Immature natural killer cell (primary cell): ENCODE results near the gene BRD9. TPM values are rescaled to one million over a fixed set of nuclear protein-coding genes. Genes with fewer than 3 reads are reported as not detected.

Source experiments
- DNase-seq, 3 donors: peaks; one replicate each; pipeline ENCODE4 v3.0.0; 2022; ENCODE audit warnings: mixed read lengths in 1 of 3
- H3K27ac Mint-ChIP-seq, 6 donors: one replicate each; pipeline ENCODE4 v1.8.0; 2020; ENCODE audit warnings: mixed read lengths in 6 of 6, mild to moderate bottlenecking in 5 of 6, inconsistent platforms in 4 of 6, moderate library complexity in 3 of 6
- H3K27me3 Mint-ChIP-seq, 3 donors: one replicate each; pipeline ENCODE4 v1.8.0; 2020 to 2021; ENCODE audit warnings: low read depth in 3 of 3, mild to moderate bottlenecking in 3 of 3, mixed read lengths in 3 of 3, moderate library complexity in 3 of 3, inconsistent platforms in 1 of 3
- H3K36me3 Mint-ChIP-seq, 3 donors: one replicate each; pipeline ENCODE4 v1.8.0; 2020; ENCODE audit warnings: mixed read lengths in 3 of 3, inconsistent platforms in 2 of 3, mild to moderate bottlenecking in 2 of 3
- H3K4me1 Mint-ChIP-seq, 2 donors: one replicate each; pipeline ENCODE4 v1.8.0; 2020; ENCODE audit warnings: inconsistent platforms in 2 of 2, mild to moderate bottlenecking in 2 of 2, mixed read lengths in 2 of 2, moderate library complexity in 1 of 2
- H3K4me3 Mint-ChIP-seq, 5 donors: one replicate each; pipeline ENCODE4 v1.8.0; 2020; ENCODE audit warnings: mild to moderate bottlenecking in 5 of 5, mixed read lengths in 5 of 5, inconsistent platforms in 3 of 5, moderate library complexity in 3 of 5
- H3K9me3 Mint-ChIP-seq, 6 donors: one replicate each; pipeline ENCODE4 v1.8.0; 2020; ENCODE audit warnings: mild to moderate bottlenecking in 6 of 6, mixed read lengths in 6 of 6, inconsistent platforms in 4 of 6, moderate library complexity in 3 of 6
- polyA plus RNA-seq, 3 donors: library from polyadenylated mRNA; unstranded; fragments of 300-500 nt; fragmentation: Illumina TruSeq; gene quantifications; one replicate each; pipeline ENCODE4 v1.2.3, GENCODE V29; 2021

The BRD9 gene
- polyA plus RNA-seq, 3 donors from 2014 or later: 7.5 to 16.6 (median 16.4) TPM

- Mint-ChIP-seq H3K27ac (no peak overlapping the region), H3K27me3 (peaks cover 0 to 2% (median 0%) of the 10 kb centered on the region in 3 donors), H3K4me1 (peaks cover 0 to 3% of the 10 kb centered on the region in 2 donors), H3K36me3 (peaks cover 23 to 65% (median 25%) of the 10 kb centered on the region in 3 donors), H3K9me3 (no peaks in the 10 kb centered on the region), H3K4me3 (no peak overlapping the region)
- no peak for DNase-seq
Measured at GRCh38 chr5:873328-873727, 19.3 kb downstream of the BRD9 start.

GRCh38 chr5:872301-872700, 20.3 kb downstream of the BRD9 start:
- no peak overlapping the region for H3K27ac Mint-ChIP-seq
- no peak for DNase-seq
- H3K27me3 Mint-ChIP-seq: peaks cover 0 to 2% (median 0%) of the 10 kb centered on the region in 3 donors
- no peaks in the 10 kb centered on the region for H3K9me3 Mint-ChIP-seq
- no peak overlapping the region for H3K4me3 Mint-ChIP-seq
- peaks cover 27 to 67% (median 28%) of the 10 kb centered on the region in 3 donors for H3K36me3 Mint-ChIP-seq
- H3K4me1 Mint-ChIP-seq: peaks cover 0 to 2% of the 10 kb centered on the region in 2 donors

DNA sequence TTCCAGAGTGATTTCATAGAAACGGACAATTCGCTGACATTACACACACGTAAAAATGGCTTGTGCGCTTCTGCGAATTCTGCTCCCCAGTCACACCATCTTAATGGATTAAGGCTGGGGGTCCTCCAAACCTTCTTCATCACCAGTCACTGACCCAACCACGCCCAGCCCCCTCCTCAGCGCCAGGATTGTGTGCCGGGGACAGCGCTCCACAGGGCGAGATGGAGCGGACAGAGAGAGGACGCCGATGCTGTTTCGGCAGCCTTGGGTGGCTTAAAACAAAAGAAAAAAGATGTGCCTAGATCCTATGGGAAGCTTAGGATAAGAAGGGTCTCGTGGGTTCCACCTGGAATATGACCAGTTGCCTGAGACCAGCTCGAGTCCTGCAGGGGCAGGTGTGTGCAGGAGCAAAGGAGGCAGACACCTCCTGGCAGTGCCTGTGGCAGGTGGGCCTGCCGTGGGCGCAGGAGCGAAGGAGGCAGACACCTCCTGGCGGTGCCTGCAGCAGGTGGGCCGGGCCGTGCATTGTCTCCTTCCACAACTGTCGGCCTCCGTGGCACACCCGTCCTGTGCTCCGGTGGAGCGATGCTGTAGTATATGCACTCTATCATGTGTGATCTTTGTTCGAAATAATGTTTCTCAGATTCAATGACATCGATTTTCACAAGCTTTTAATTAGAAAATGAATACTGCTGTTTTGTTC, 20.9 kb downstream of the BRD9 start:
- DNase-seq: no peak
- Mint-ChIP-seq H3K27ac (no peak overlapping the region), H3K4me3 (no peak overlapping the region), H3K27me3 (peaks cover 0 to 2% (median 0%) of the 10 kb centered on the region in 3 donors), H3K36me3 (peaks cover 28 to 63% (median 31%) of the 10 kb centered on the region in 3 donors), H3K4me1 (peaks cover 0 to 2% of the 10 kb centered on the region in 2 donors), H3K9me3 (no peaks in the 10 kb centered on the region)

- Mint-ChIP-seq H3K4me1 (peaks cover 0 to 2% of the 10 kb centered on the region in 2 donors), H3K9me3 (no peaks in the 10 kb centered on the region), H3K27ac (no peak overlapping the region), H3K27me3 (peaks cover 0 to 2% (median 0%) of the 10 kb centered on the region in 3 donors), H3K36me3 (peaks cover 35 to 68% (median 38%) of the 10 kb centered on the region in 3 donors), H3K4me3 (no peak overlapping the region)
- no peak for DNase-seq
Measured at GRCh38 chr5:870956-871355, 21.6 kb downstream of the BRD9 start.

- no peaks in the 10 kb centered on the region for H3K9me3 Mint-ChIP-seq
- no peak for DNase-seq
Measured at GRCh38 chr5:868428-869135, 24.0 kb downstream of the BRD9 start.

DNA sequence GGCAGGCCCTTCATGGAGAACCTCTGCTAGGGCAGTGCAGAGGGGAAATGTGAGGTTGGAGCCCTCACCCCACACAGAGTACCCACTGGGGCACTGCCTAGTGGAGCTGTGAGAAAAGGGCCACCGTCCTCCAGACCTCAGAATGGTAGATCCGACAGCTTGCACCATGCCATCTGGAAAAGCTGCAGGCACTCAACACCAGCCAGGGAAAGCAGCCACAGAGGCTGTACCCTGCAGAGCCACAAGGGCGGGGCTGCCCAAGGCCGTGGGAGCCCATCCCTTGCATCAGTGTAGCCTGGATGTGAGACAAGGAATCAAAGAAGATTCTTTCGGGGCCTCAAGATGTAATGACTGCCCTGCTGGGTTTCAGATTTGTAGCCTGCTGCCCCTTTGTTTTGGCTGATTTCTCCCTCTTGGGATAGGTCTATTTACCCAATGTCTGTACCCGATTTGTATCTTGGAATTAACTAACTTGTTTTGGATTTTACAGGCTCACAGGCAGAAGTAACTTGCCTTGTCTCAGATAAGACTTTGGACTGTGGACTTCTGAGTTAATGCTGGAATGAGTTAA, 25.2 kb downstream of the BRD9 start:
- peaks cover 25 to 54% (median 35%) of the 10 kb centered on the region in 3 donors for H3K36me3 Mint-ChIP-seq
- DNase-seq: no peak
- no peaks in the 10 kb centered on the region for H3K9me3 Mint-ChIP-seq
- no peak overlapping the region for H3K4me3 Mint-ChIP-seq
- no peak overlapping the region for H3K27ac Mint-ChIP-seq
- H3K27me3 Mint-ChIP-seq: peaks cover 0 to 1% (median 0%) of the 10 kb centered on the region in 3 donors
- no peaks in the 10 kb centered on the region for H3K4me1 Mint-ChIP-seq

More at GRCh38 chr5:868428-869135, 24.0 kb downstream of the BRD9 start:
- Mint-ChIP-seq H3K27me3 (peaks cover 0 to 2% (median 1%) of the 10 kb centered on the region in 3 donors), H3K36me3 (peaks cover 25 to 59% (median 33%) of the 10 kb centered on the region in 3 donors), H3K4me3 (no peak overlapping the region), H3K4me1 (no peaks in the 10 kb centered on the region), H3K27ac (no peak overlapping the region)

DNA sequence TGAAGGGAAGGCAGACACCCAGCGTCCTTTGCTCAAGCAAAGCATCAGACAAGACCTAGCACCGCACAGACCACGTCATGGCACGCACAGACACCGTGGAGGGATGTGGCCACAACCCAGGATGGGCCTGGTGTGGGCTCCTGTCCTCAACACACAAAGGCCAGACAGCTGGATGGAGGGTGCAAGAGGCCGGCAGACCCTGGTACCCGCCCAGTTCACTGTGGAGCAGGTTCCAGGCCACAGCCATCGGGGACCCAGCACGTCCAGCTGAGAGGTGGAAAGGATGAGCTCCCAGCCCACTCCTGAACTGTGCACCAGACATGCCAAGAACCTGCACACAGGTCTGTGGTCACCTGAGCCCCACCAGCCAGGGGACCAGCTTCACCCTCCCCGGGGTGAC, 26.8 kb downstream of the BRD9 start:
- Mint-ChIP-seq H3K9me3 (no peaks in the 10 kb centered on the region), H3K27me3 (peaks cover 0 to 1% (median 0%) of the 10 kb centered on the region in 3 donors), H3K27ac (no peak overlapping the region), H3K4me1 (peaks cover 0 to under 1% of the 10 kb centered on the region in 2 donors), H3K4me3 (no peak overlapping the region), H3K36me3 (peaks cover 25 to 47% (median 35%) of the 10 kb centered on the region in 3 donors)
- no peak for DNase-seq

DNA sequence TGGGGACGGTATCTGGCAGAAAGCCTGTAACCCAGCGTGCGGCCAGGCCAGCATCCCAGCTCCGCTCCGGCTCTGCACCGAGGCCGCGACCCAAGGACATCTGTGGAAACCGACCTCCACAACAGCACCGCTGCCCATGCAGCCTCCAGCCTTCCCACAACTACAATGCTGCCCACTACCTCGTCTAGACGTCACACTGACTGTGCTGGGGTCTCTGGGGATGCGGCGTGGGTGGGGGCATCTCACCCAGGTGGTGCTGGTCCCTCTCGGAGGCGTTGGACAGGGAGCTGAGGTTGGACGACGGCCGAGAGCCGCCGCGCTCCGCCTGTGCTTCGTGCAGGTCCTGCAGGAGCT, 27.5 kb downstream of the BRD9 start:
- H3K27me3 Mint-ChIP-seq: peaks cover 0 to 1% (median 0%) of the 10 kb centered on the region in 3 donors
- no peak overlapping the region for H3K4me3 Mint-ChIP-seq
- no peak overlapping the region for H3K27ac Mint-ChIP-seq
- H3K36me3 Mint-ChIP-seq: peaks cover 25 to 41% (median 35%) of the 10 kb centered on the region in 3 donors
- peaks cover 0 to 2% of the 10 kb centered on the region in 2 donors for H3K4me1 Mint-ChIP-seq
- no peak for DNase-seq
- no peaks in the 10 kb centered on the region for H3K9me3 Mint-ChIP-seq

GRCh38 chr5:864492-865167, 28.0 kb downstream of the BRD9 start:
- H3K4me3 Mint-ChIP-seq: no peak overlapping the region
- peaks cover 23 to 36% (median 33%) of the 10 kb centered on the region in 3 donors for H3K36me3 Mint-ChIP-seq
- H3K4me1 Mint-ChIP-seq: peaks cover 0 to 2% of the 10 kb centered on the region in 2 donors

DNA sequence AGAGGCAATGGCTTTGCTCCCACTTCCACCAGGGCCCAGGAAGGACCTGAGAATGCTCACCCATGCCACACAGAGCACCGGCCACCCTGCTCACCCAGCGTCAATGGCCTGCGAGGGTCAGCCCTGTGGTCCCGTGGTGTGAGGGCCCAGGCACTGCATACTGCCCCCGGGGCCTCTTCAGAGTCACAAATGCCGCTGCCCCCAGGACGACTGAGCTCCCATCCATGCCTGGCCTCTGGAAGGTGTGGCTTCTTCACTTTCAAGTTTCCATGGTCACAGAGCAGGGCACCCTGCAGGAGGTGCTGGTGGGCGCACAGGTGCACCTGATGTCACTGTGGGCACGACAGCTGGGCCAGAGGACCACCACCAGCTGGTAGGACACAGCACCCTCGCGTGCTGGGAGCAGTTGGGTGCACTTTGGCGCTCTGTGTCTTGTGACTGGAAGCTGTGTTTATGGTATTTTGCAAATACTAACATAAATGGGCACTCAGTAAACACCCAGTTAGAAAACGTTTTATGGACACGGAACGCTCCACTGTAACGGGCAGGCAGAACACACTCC, 29.3 kb downstream of the BRD9 start:
- Mint-ChIP-seq H3K9me3 (no peaks in the 10 kb centered on the region), H3K4me3 (no peak overlapping the region), H3K36me3 (peaks cover 19 to 29% (median 26%) of the 10 kb centered on the region in 3 donors), H3K27ac (no peak overlapping the region), H3K4me1 (peaks cover 0 to 2% of the 10 kb centered on the region in 2 donors), H3K27me3 (peaks cover 0 to 1% (median 0%) of the 10 kb centered on the region in 3 donors)
- no peak for DNase-seq

More at GRCh38 chr5:864492-865167, 28.0 kb downstream of the BRD9 start:
- peaks cover 0 to 1% (median 0%) of the 10 kb centered on the region in 3 donors for H3K27me3 Mint-ChIP-seq
- peak overlapping the region in 1 of 6 donors; percentile 37 for H3K27ac Mint-ChIP-seq
- no peaks in the 10 kb centered on the region for H3K9me3 Mint-ChIP-seq
- DNase-seq: no peak

DNA sequence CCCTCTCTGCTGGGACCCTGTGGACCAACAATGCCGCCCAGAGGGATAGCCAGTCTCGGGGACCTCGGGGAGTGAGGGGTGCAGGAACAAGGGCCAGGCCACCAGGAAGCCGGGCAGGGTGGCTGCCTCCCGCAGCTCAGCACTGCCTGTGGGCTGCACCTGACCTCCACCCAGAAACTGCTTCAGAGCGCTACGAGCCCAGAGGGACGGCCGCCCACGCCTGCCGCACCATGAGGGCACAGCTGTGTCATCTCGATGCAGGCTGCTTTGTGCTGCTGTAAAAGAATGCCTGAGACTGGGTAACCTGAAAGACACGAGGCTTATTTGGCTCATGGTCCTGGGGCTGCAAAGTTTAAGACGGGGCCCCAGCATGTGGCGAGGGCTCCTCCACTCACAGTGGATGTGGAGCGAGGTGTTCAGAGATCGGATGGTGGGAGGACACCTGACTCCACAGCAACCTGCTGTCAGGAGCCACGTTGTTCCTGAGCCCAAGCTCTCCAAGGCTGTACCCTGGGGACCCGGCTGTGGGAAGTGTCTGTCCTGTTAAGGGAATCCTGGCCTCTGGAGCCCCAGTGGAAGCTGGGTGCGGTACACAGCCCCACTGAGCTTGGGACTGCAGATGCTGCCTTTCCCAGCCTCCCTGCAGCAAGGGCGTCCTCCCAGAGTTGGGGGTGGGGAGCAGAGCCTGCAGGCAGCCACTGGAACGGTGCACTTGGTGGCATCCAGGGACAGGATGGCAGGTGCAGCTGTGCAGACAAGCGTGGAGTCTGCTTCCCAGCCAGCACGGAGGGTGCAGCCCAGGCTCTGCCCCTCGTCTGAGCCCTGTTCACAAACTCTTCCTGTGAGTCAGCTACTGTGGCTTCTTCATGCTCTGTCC, 30.0 kb downstream of the BRD9 start:
- no peak overlapping the region for H3K4me3 Mint-ChIP-seq
- H3K4me1 Mint-ChIP-seq: peaks cover 0 to 2% of the 10 kb centered on the region in 2 donors
- no peaks in the 10 kb centered on the region for H3K9me3 Mint-ChIP-seq
- H3K36me3 Mint-ChIP-seq: peaks cover 12 to 23% (median 19%) of the 10 kb centered on the region in 3 donors
- peaks cover 0 to 1% (median 0%) of the 10 kb centered on the region in 3 donors for H3K27me3 Mint-ChIP-seq
- no peak for DNase-seq
- H3K27ac Mint-ChIP-seq: no peak overlapping the region

GRCh38 chr5:861442-862366, 30.9 kb downstream of the BRD9 start:
- DNase-seq: no peak
- Mint-ChIP-seq H3K9me3 (no peaks in the 10 kb centered on the region), H3K27ac (no peak overlapping the region), H3K36me3 (peaks cover 10 to 18% (median 14%) of the 10 kb centered on the region in 3 donors), H3K27me3 (peaks cover 0 to 1% (median 0%) of the 10 kb centered on the region in 3 donors), H3K4me1 (peaks cover 0 to 2% of the 10 kb centered on the region in 2 donors), H3K4me3 (no peak overlapping the region)
